ENCODE data around the gene NACA.
A peak's percentile ranks its signal among the peaks of the same experiment; 100 is the strongest.
"Not testable (repeated sequence)": the region's sequence is repeated elsewhere in the genome, so short reads cannot be mapped to it uniquely, and the experiment has no call there.

The NACA gene

DNA sequence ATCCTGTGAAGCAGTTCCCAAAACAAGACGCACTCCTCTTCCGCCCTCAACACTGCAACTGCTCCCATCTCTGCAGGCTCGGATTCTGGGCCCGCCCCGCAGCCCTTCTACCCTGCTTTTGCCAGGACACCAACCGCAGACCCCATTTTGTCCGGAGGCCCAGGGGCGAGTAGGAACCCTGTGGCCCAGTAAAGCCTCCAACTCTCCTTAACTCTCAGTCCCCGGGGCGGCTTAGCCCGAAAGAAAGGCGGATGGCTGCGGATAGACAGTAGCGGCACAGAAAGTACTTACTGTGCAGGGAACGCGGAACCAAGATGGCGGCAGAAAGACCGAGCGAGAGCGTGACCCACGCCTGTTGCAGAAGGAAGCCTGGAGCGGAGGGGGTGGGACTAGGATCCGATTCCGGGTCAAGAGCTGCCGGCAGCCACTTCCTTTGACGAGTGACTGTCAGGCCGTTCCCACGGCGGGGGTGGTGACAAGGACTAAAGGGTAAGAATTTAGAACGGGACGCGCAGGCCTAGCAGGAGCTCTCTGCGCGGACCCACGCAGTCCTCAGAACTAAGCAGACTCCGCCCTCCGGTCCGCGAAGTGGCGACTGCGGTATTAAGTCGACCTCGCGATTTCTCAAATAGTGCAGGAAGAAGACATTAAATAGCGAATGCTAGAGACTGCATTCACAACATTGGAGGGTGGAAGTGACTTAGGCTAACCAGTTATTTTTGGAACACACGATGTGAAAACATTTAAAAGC is at the start of gene NACA:
TSS of gene NACA (minus strand) at position 328 of the 751 bp plus-strand sequence. CDS start 778 bp downstream, outside the sequence.
- DNase-seq (ENCODE audit: low spot score) = peak; percentile 99

DNA sequence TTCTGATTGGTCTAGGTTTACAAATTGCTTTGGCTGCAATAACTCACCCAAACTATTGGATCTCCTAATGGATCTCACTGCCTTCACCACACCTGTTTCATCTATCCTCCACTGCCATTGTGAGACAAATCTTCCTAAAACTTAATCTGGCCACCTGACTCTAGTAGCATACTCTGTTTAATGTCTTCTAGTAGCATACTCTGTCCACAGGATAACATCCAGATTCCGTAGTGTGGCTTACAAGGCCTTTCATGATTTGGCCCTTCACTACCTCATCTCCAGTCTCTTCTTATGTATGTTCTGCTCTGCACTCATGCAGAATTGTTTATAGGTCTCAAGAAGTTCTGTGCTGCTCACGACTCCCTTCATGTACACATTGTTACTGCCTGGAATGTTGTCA is 48.0 kb upstream of the NACA start:
- no peak for DNase-seq (ENCODE audit: low spot score)

DNA sequence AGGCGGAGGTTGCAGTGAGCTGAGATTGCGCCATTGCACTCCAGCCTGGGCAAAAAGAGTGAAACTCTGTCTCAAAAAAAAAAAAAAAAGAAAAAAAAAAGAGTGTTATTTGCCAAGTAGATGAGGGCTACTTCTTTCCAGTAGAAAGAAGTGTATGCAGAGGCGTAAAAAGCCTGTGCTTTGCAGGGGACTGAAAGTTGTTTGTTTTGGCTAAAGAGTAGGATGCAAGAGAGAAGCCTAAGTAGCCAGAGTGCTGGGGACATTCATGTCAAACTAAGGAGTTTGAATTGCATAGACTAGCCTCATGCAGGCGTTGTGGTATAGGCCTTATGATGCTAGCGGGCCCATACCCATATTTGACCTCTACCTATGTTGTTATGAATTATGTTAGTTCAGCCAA is 47.5 kb upstream of the NACA start:
- DNase-seq (ENCODE audit: low spot score) = no peak

DNA sequence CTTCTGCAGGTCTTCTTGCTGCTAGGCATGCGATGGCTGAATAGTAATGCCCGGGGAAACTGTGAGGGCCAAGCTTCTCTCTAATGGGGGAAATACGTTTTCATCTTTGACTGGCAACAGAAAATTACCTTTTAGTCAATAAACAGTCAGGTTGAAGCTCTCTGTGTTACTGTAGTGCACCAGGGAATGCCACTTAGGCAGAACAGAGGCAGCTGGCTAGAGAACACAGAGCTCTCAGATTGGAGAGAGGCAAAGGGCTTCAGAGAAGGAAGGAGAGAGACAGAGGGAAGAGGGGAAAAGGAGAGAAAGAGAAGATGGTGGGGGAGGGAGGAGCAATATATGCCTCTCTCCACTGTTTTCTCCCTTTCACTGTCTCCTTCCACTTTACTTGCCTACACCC is 44.8 kb upstream of the NACA start:
- DNase-seq (ENCODE audit: low spot score) = no peak

DNA sequence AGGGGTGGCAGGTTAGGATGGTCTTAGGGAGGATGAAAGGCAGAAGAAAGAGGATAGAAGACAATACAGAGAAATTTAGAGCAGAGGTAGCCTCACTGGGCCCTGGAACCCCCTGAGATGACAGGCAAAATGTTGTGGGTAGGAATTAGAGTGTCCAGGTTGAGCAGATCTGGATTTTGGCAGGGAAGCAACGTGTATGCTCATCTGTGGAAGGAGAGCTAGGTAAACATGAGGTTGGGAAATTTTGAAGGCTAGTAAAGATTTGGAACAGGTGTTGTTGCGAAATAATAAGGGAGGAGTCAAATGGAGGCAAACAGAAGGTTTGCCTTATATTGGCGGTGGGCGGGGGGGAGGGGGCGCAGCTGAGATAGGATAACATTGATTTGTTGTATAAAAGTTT is 43.3 kb upstream of the NACA start:
- no peak for DNase-seq (ENCODE audit: low spot score)

DNA sequence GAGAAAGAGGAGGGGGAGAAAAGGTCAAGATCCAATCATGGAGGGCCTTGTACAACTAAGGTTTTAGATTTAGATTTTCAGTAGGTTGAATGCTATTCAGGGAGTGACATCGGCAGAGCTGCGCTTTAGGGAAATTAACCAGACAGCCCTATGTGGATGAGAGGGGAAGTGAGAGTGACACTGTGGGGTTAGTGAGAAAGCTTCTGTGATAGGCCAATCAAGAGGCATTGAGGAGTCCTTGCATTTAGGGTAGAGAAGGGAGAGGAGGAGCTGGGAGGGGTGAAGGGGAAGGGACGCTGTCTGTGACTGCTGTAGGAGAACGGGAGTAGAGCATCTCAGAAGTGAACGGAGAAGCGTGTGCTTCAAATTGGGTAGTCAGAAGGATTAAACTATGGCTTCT is 41.4 kb upstream of the NACA start:
- no peak for DNase-seq (ENCODE audit: low spot score)

DNA sequence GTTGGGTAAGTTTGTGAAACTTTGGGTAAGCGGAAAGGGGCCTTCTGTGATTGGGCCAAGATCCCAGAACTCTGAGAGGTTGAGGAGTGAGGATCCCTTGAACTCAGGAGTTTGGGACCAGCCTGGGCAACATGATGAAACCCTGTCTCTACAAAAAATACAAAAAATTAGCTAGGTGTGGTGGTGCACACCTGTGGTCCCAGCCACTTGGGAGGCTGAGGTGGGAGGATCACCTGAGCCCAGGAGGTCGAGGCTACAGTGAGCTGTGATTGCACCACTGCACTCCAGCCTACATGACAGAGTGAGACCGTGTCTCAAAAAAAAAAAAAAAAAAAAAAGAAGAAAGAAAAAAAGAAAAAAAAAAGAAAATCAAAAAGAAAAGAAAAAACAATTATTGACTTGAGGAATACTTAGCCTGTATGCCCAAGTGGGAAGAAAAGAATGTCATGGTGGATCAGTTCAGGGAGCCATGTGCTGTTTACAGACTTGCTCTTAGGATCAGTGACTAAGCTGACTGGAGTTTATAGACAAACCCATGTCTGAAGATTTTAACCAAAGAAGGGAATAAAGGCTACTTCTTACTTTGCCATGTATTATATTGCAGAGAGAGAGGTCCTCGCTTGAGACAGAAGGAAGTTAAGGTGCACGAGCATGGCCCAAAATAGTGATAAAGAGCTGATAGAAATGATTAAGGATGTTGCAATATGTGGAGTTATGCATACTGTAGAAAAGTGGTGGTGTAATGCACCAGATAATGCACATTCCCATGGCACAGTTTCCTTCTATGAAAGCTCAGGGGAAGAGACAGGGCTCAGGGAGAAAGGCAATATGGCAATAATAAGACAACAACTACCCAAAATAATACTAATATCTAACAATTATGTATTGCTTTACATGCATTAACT is 38.9 kb upstream of the NACA start:
- no peak for DNase-seq (ENCODE audit: low spot score)

DNA sequence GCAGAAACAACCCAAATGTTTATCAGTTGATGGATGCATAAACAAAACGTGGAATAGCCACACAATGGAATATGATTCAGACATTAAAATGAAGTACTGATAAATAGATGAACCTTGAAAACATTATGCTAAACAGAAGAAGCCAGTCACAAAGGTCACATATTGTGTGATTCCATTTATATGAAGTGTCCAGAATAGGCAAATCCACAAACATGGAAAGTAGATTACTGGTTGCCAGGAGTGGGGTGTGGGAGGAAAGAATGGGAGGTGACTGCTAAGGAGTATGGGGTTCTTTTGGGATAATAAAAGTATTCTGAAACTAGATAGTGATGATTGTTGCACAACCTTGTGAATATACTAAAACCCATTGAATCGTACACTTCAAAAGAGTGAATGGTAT is 36.7 kb upstream of the NACA start:
- no peak for DNase-seq (ENCODE audit: low spot score)

DNA sequence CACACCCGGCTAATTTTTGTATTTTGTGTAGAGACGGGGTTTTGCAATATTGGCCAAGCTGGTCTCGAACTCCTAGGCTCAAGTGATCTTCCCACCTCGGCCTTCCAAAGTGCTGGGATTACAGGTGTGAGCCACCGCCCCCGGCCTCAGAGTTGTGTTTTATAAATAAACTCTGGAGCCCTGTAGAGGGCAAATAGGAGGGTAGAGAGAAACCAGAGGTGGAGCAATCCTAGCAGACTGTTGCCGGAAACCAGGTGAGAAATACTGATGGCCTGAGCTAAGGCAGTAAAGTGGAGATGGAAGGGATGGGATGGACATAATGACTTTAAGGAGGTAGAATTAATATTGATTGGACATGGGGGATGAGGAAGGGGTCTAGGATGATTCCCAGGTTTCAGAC is 35.4 kb upstream of the NACA start:
- DNase-seq (ENCODE audit: low spot score) = no peak

DNA sequence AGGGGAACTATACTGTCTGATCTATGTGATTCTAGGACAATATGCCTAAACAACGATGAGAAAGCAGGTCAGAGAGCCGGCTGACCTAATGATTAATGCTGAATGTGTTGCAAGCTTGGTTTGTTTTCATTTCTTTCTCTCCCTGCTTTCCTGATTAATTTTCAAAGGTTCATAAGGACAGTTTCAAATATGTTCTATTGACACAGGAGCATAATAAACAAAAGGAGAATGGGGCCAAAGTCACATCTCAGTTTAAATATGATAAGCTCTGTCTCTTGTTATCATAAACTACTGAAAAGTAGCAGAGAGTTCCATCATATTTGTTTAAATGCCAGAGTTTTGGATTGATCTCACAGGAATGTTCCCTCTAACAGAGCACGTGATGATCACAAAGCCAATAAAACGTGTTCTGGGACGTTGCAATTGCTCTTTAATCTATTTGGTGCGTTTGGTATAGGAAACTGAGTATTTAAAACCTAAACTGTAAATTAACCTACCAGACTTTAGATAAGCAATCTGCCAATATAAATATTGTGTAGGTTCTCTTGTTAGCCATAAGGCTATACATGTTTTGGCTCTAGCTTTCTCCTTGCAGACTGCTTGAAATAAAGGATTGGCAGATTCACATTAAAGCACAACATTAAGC is 34.3 kb upstream of the NACA start:
- no peak for DNase-seq (ENCODE audit: low spot score)

DNA sequence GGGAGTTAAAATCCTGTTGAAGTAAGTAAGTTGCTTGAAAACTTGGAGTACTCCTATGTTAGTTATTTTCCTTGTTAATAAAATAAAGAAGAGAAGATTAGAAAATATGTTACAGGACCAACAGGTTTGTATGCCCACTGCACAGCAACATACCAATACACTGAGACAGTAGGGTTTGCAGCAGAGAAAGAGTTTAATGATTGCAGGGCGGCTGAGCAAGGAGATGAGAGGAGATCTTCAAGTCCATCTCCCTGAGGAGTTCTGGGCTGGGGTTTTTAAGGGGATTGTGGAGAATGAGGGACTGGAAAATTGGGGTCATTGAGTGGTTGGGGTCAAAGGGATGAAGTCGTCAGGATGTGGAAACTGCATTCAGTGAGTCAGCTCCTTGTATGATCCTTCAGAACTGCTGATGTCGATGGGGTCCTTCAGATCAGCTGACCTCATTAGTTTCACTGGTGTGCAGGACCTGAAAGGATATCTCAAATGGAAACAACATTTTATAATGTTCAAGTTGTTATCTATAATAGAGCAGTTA is 33.7 kb upstream of the NACA start:
- no peak for DNase-seq (ENCODE audit: low spot score)

DNA sequence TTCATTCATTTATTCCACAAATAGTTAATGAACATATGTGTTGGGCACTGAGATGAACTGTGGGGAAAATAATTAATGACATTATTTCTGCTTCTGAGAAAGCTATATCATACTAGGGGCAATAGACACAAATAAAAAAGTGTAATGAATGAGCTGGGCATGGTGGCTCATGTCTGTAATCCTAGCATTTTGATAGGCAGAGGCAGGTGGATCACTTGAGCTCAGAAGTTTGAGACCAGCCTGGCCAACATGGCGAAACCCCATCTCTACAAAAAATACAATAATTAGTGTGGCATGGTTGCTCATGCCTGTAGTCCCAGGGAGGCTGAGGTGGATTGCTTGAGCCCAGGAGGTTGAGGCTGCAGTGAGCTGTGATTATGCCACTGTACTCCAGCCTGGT is 32.9 kb upstream of the NACA start:
- DNase-seq (ENCODE audit: low spot score) = not testable (repeated sequence)

DNA sequence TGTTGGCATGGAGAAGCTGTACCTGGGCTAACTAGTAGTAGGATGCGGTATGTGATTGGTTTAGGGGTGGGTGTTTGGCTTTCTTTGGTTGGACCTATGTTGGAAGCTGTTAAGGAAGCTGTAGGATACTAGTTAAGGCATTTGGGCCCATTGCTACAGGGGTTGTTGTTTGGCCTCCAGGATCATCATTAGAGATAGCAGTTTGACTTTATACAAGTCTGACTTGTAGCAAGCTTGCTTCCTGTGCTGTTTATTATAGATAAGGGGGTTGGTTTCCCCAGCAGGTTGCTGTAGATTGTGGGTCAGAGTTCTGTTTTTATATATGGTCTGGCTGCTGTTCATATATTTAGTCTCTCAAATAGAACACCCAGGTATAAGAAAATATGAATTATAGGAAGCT is 28.5 kb upstream of the NACA start:
- DNase-seq (ENCODE audit: low spot score) = no peak

DNA sequence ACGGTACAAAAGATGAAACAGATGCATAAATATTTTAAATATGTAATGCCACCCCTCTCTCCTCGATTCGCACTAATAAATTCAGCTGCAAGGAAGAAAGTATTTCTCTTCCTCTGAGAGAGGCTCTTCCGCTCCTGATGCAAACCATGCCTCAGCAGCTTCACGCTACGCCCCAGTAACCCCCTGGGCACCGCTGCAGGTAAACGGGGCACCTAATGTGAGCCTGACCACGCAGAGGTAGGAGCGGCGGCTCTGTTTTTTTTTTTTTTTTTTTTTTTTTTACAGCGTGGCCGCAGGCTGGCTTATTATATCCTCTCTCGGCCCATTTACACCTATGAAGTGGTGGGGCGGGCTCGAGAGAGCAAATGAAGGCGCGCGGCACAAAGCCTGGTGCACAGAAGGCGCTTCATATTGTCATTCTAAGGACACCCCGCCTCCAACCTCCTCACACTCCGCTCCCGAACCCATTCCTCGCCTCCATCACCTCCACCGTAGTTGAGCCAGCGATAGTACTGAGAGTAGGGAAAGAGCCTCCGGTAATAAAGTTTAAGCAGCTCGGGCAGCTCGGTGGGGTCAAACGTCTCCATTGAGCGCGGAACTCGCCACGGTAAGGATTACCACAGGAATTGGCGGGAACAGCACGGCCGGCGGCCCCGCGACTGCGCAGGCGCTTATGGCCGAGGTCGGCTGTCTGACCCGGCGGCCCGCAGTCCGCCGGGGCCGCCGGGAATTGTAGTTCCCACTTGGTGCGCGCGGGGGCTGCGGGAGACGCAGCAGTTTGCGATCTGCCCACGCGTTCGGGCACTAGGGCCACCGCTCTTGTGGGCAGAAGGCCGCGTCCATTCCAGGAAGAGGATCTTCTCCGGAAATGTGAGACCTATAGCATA is 26.9 kb upstream of the NACA start, which contains the start of gene PRIM1:
TSS of gene PRIM1 (minus strand) at position 612 of the 887 bp plus-strand sequence. CDS start at position 587, 25 bp downstream.
- DNase-seq (ENCODE audit: low spot score) = peak; percentile 89

DNA sequence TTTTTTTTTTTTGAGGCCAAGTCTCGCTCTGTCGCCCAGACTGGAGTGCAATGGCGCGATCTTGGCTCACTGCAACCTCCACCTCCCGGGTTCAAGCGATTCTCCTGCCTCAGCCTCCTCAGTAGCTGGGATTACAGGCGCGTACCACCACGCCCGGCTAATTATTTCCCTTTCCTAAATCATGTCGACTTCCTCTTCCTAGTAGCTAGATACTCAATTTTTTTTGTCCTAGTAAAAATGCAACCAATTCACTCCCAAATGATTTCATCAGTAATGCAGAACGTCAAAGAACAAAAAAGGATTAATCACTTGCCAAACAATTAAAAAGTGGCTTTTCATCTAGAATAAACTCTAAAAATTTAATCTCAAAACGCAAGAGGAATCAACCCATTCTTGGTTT is 25.5 kb upstream of the NACA start:
- DNase-seq (ENCODE audit: low spot score) = not testable (repeated sequence)

DNA sequence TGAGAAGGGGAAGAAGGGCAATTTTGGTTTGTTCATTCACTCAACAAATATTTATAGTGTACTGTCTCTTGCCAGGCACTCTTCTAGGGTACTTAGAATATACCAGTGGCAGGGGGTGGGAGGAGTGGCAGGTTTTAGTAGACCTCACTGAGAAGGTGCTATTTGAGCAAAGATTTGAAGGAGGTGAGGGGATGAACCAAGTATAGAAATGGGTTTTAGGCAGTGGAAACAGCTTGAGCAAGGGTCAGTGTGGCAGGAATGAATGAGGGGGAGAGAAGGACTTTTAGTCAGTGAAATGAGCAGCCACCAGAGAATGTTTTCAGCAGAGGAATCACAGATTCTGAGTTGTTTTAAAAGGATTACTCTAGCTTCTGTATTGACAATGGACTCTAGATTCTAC is 24.8 kb upstream of the NACA start:
- DNase-seq (ENCODE audit: low spot score) = no peak

DNA sequence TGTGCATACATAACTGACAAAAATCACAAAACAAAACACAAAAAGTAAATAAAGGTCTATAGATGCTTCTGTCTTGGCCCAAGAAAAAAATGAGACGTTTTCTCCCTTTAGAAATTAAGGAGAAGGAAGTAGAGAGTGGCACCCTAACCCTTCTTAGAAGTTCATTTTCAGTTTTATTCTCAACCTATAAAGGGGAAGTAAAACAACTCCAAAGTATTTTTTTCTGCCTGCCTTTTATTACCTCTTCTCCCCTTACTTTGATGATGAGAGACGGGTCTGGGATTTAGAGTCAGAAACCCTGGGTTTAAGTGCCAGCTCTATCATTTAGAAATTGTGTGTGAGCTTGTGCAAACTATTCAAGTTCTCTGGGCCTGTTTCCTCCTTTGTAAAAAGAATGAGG is 24.3 kb upstream of the NACA start:
- DNase-seq (ENCODE audit: low spot score) = no peak

DNA sequence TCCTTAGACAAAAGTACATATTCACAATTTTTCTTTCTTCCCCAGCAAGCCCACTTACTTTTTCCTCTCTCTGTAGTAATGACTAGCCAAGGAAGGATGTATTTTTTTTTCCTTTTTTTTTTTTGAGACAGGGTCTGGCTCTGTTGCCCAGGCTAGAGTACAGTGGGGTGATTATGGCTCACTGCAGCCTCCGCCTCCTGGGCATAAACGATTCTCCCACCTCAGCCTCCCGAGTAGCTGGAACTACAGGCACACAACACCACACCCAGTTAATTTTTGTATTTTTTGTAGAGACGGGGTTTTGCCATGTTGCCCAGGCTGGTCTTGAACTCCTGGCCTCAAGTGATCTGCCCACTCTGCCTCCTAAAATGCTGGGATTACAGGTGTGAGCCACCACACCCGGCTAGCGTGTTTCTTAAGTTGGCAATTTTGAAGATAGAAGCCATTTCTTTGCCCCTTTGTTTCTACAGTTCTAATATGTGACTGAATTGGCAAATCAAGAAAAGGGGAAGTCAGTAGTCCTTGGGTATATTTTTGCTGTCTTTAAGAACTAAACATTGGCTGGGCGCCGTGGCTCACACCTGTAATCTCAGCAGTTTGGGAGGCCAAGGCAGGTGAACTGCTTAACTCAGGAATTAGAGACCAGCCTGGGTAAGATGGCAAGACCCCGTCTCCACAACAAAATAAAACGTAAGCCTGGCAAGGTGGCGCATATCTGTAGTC is 3.2 kb upstream of the NACA start:
- DNase-seq (ENCODE audit: low spot score) = no peak

DNA sequence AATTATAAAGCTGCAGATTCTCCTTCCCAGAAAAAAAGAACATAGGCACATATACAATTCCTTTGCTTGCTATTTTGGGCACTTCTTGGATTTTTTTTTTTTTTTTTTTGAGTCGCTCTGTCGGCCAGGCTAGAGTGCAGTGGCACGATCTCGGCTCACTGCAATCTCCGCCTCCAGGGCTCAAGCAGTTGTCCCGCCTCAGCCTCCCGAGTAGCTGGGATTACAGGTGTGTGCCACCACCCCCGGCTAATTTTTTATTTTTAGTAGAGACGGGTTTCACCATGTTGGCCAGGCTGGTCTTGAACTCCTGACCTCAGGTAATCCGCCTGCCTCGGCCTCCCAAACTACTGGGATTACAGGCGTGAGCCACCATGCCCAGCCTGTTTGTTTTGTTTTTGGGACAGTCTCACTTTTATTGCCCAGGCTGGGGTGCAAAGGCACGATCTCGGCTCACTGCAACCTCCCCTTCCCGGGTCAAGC is 1.1 kb upstream of the NACA start:
- not testable (repeated sequence) for DNase-seq (ENCODE audit: low spot score)

DNA sequence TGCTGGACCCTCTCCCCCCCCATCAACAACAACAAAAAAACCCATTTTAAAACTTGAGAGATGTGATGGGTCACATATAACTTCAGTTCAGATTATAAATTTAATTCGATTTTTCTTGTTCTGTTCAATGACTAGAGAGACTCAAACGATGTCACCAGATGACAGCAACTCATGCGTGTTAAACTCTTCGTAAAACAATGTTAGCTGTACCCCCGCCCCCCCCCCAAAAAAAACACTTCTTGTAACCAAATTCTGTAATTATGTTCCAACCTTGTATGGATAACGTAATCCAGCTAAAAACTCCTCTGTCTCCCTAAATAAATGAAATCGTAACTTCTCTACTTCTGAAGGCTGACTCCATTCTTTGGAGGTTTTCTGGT is 614 bp upstream of the NACA start:
- DNase-seq (ENCODE audit: low spot score) = no peak

DNA sequence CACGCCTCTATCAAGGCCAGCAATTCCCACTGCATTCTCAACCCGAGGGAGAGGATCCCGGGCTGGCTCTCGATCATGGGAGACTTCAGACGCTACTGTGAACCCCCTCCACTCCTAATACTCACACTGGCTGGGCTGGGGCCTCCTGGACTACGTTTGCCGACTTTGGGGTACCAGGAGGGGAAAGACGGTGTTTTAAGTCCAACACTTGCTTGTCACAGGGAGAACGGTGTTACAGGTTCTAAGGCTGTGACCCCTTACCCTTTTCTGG is 463 bp downstream of the NACA start:
- DNase-seq (ENCODE audit: low spot score) = no peak

All from COLO829 (cell line).